GM12878 (cell line): Measurements from ENCODE around the gene POLE3. TPM values are rescaled to one million over a fixed set of nuclear protein-coding genes. Genes with fewer than 3 reads are reported as not detected.

Source experiments
- ATAC-seq: fragments of 200-7000 bp; cut with Tn5 transposase; 3 replicates; pipeline ENCODE4 v1.9.1; 2020; ENCODE audit warnings: mild to moderate bottlenecking, moderate library complexity
- BruUV-seq: library from RNA; stranded (reverse); fragments of 400-500 nt; replicated peaks from 2 replicates; lab custom pipeline; 2021; lab: Mats Ljungman, UMichigan
- CTCF ChIA-PET: fragments of 300-600 bp; sonication (Branson Sonifier 250); formaldehyde crosslinking; extraction: SDS; loops from one replicate; lab custom pipeline; 2021; ENCODE audit warnings: inconsistent platforms; lab: Yijun Ruan, JAX
- POLR2A ChIA-PET: fragments of 350-600 bp; formaldehyde crosslinking; extraction: SDS; loops from one replicate; lab custom pipeline; 2021; ENCODE audit warnings: inconsistent platforms; lab: Charles Lee
- RAD21 ChIA-PET: fragments of 300-600 bp; sonication (Branson Sonifier 250); formaldehyde crosslinking; loops from one replicate; lab custom pipeline; 2023; ENCODE audit warnings: antibody characterized with exemption; ENCODE audit not compliant: unreplicated experiment; lab: Charles Lee
- SMC1A ChIA-PET: fragments of 300-600 bp; sonication (Branson Sonifier 250); formaldehyde crosslinking; loops from one replicate; lab custom pipeline; 2023; ENCODE audit not compliant: unreplicated experiment, uncharacterized antibody; lab: Charles Lee
- DNase-seq: peaks from one replicate; pipeline ENCODE4 v3.0.0-alpha.2; 2011; ENCODE audit warnings: low read depth, low spot score
- FAIRE-seq: peaks from 3 replicates; lab custom pipeline; 2011; peaks lifted over from hg19 to GRCh38; lab: Jason Lieb, UNC
- H2AFZ ChIP-seq: 2 replicates; pipeline ENCODE4 v1.6.0; 2011; ENCODE audit warnings: low read depth, low read length, control low read depth; ENCODE audit not compliant: control insufficient read depth
- H3K27ac ChIP-seq: 2 replicates; pipeline ENCODE4 v1.5.1; 2011; ENCODE audit warnings: control low read depth; ENCODE audit not compliant: control insufficient read depth, insufficient read depth
- H3K27me3 ChIP-seq, 2 experiments: replicated peaks in 1 of 2; 2 replicates each; pipeline versions ENCODE4 v1.6.0 to v1.6.1; 2011; ENCODE audit warnings: low read length in 1 of 2; ENCODE audit not compliant: control insufficient read depth in 2 of 2, insufficient read depth in 2 of 2
- H3K36me3 ChIP-seq, 2 experiments: 2 replicates each; pipeline ENCODE4 v1.5.1; 2011; ENCODE audit warnings: low read length in 1 of 2; ENCODE audit not compliant: control insufficient read depth in 2 of 2, insufficient read depth in 2 of 2
- H3K4me1 ChIP-seq: 2 replicates; pipeline ENCODE4 v1.6.1; 2011; ENCODE audit warnings: mild to moderate bottlenecking, low read length, moderate library complexity, mixed read lengths; ENCODE audit not compliant: control insufficient read depth, insufficient read depth
- H3K4me2 ChIP-seq: 2 replicates; pipeline ENCODE4 v1.6.0; 2011; ENCODE audit warnings: control low read depth; ENCODE audit not compliant: control insufficient read depth, insufficient read depth
- H3K4me3 ChIP-seq: fragments of 200-600 bp; sonication (generic); 2 replicates; pipeline ENCODE4 v1.5.1; 2016
- H3K79me2 ChIP-seq: 2 replicates; pipeline ENCODE4 v1.6.0; 2011; ENCODE audit warnings: low read length; ENCODE audit not compliant: control insufficient read depth, insufficient read depth
- H3K9ac ChIP-seq: 2 replicates; pipeline ENCODE4 v1.8.0; 2011; ENCODE audit warnings: low read length, control low read depth, mixed read lengths; ENCODE audit not compliant: control insufficient read depth, insufficient read depth
- H3K9me3 ChIP-seq: replicated peaks from 3 replicates; pipeline ENCODE4 v1.5.1; 2011; ENCODE audit warnings: mild to moderate bottlenecking, low read length; ENCODE audit not compliant: control insufficient read depth, insufficient read depth
- H4K20me1 ChIP-seq: 2 replicates; pipeline ENCODE4 v1.6.0; 2011; ENCODE audit not compliant: control insufficient read depth, insufficient read depth
- CBFB ChIP-seq: IDR thresholded peaks from 2 replicates; pipeline ENCODE4 v1.6.1; 2016; ENCODE audit warnings: antibody characterized with exemption, low read depth
- CHD2 ChIP-seq: IDR thresholded peaks from 2 replicates; pipeline ENCODE4 v1.6.1; 2011; ENCODE audit warnings: low read depth, low read length, improper control_type of control experiment, borderline replicate concordance
- GABPA ChIP-seq: IDR thresholded peaks from 2 replicates; pipeline ENCODE4 v1.6.1; 2014; ENCODE audit warnings: antibody characterized with exemption, low read depth, mild to moderate bottlenecking, inconsistent platforms
- IRF3 ChIP-seq: fragments of 450-650 bp; IDR thresholded peaks from 2 replicates; pipeline ENCODE4 v1.6.1; 2014; ENCODE audit warnings: mild to moderate bottlenecking
- JUND ChIP-seq: IDR thresholded peaks from 2 replicates; pipeline ENCODE4 v1.6.1; 2012; ENCODE audit warnings: low read depth, mild to moderate bottlenecking, low read length, improper control_type of control experiment, moderate library complexity
- MEF2B ChIP-seq: fragments of 450-650 bp; IDR thresholded peaks from 2 replicates; pipeline ENCODE4 v1.6.1; 2018; ENCODE audit warnings: mild to moderate bottlenecking, moderate library complexity; ENCODE audit not compliant: partially characterized antibody, poor library complexity, severe bottlenecking
- MTA2 ChIP-seq: fragments of 450-650 bp; IDR thresholded peaks from 2 replicates; pipeline ENCODE4 v1.6.1; 2016; ENCODE audit warnings: low read depth, mild to moderate bottlenecking, moderate library complexity
- MTA3 ChIP-seq: IDR thresholded peaks from 2 replicates; pipeline ENCODE4 v1.6.1; 2012; ENCODE audit warnings: low read length, inconsistent platforms, borderline replicate concordance
- NFXL1 ChIP-seq: fragments of 450-650 bp; IDR thresholded peaks from 2 replicates; pipeline ENCODE4 v1.6.1; 2017; ENCODE audit warnings: antibody characterized with exemption, mild to moderate bottlenecking, borderline replicate concordance
- NFYA ChIP-seq: IDR thresholded peaks from 2 replicates; pipeline ENCODE4 v1.6.1; 2011; ENCODE audit warnings: low read depth, mild to moderate bottlenecking, low read length, improper control_type of control experiment, borderline replicate concordance
- NRF1 ChIP-seq: conservative IDR thresholded peaks from 2 replicates; pipeline ENCODE4 v1.6.1; 2011; ENCODE audit warnings: mild to moderate bottlenecking, low read depth, low read length, improper control_type of control experiment
- POLR2AphosphoS5 ChIP-seq: IDR thresholded peaks from 2 replicates; pipeline ENCODE4 v1.6.1; 2011; ENCODE audit warnings: mild to moderate bottlenecking, low read length, inconsistent platforms
- POU2F2 ChIP-seq: IDR thresholded peaks from 3 replicates; pipeline ENCODE4 v1.6.1; 2011; ENCODE audit warnings: low read depth, mild to moderate bottlenecking, low read length, borderline replicate concordance
- SPI1 ChIP-seq: IDR thresholded peaks from 2 replicates; pipeline ENCODE4 v1.6.1; 2011; ENCODE audit warnings: low read depth, mild to moderate bottlenecking, low read length, moderate library complexity, borderline replicate concordance; ENCODE audit not compliant: insufficient read depth
- SREBF1 ChIP-seq: IDR thresholded peaks from 2 replicates; pipeline ENCODE4 v1.6.1; 2012; ENCODE audit warnings: mild to moderate bottlenecking, low read length
- STAT1 ChIP-seq: fragments of 450-650 bp; conservative IDR thresholded peaks from 2 replicates; pipeline ENCODE4 v1.6.1; 2014; ENCODE audit warnings: antibody characterized with exemption, mild to moderate bottlenecking
- TCF7 ChIP-seq: IDR thresholded peaks from 2 replicates; pipeline ENCODE4 v1.6.1; 2014; ENCODE audit warnings: antibody characterized with exemption, borderline replicate concordance
- ZBED1 ChIP-seq: IDR thresholded peaks from 2 replicates; pipeline ENCODE4 v1.6.1; 2016; ENCODE audit warnings: borderline replicate concordance
- WGBS: methylation state at CpG from one replicate; pipeline ENCODE4 v1.1.6; 2016; ENCODE audit warnings: low lambda C conversion rate; ENCODE audit not compliant: insufficient replicate concordance, insufficient coverage; ENCODE audit errors: missing lambda C conversion rate; 5-methylcytosine and 5-hydroxymethylcytosine counted together
- in situ Hi-C: fragments of 300-500 bp; cut with MboI; formaldehyde crosslinking; loops from 9 replicates; pipeline ENCODE4 v1.14.3; 2018; ENCODE audit warnings: mixed read lengths
- intact Hi-C: fragments of 100-400 bp; cut with micrococcal nuclease; formaldehyde crosslinking; loops from one replicate; pipeline ENCODE4 v1.14.2; 2022; ENCODE audit not compliant: unreplicated experiment
- polyA plus RNA-seq, 11 experiments: library from polyadenylated mRNA; depleted of rRNA in 4 of 11; unstranded in 6 of 11; stranded (reverse) in 5 of 11; fragments of >200 nt; fragmentation: Nextera tagmentation in 4 of 11; fragmentation: Illumina TruSeq in 1 of 11; extraction: Ambion mirVana in 4 of 11; extraction: Trizol in 1 of 11; gene quantifications; 1 replicate in 1 of 11; 2 replicates in 10 of 11; pipeline versions ENCODE4 v1.2.1 to v1.2.3, GENCODE V29; 2011 to 2016; ENCODE audit warnings: inconsistent platforms in 2 of 11, missing spikeins in 2 of 11, low read depth in 1 of 11
- total RNA-seq, 4 experiments: library from RNA; depleted of rRNA in 3 of 4; stranded (reverse); fragments of >200 nt in 3 of 4; fragmentation: Illumina TruSeq in 1 of 4; extraction: Trizol in 1 of 4; gene quantifications; 2 replicates each; pipeline versions ENCODE4 v1.2.1 to v1.2.3, GENCODE V29; 2013 to 2021

POLE3 gene
- total and polyA plus RNA-seq, 10 of the 15 experiments (the other 5 are each of a cell fraction or from before 2014, with no cell fraction given) = 40.8 to 116 (median 80.2) TPM

- no peak for TF ChIP-seq JUND
These were observed 41.3 kb downstream of the POLE3 start (continued) for GRCh38 chr9:113368982-113369854.

GRCh38 chr9:113368348-113368981 is 42.0 kb downstream of the POLE3 start:
- Histone ChIP-seq H4K20me1 (no peaks in the 10 kb centered on the region), H2AFZ (no peak overlapping the region), H3K4me2 (no peak overlapping the region), H3K79me2 (no peaks in the 10 kb centered on the region), H3K36me3 (peaks cover 0 to 2% of the 10 kb centered on the region in 2 experiments; a peak in 2 of 4 replicates), H3K27ac (no peak overlapping the region), H3K4me3 (no peak overlapping the region), H3K27me3 (no peaks in the 10 kb centered on the region)
- intact Hi-C loops = no loop called here
- 47% methylated on average over 5 of the region's 5 CpGs for WGBS
- CTCF ChIA-PET = interaction anchor here (0.6 kb wide), 1 partner anchor 74 kb away, joined by 4 read pairs; no protein-coding TSS in a partner anchor
- POLR2A ChIA-PET = interaction anchor here (1.0 kb wide), 1 partner anchor 37 kb away, joined by 3 read pairs; no protein-coding TSS in a partner anchor
- DNase-seq = no peak
- FAIRE-seq = no peak
- RAD21 ChIA-PET = no interaction called here
- SMC1A ChIA-PET = no interaction called here
- TF ChIP-seq POLR2AphosphoS5 (no peak), GABPA (no peak), MTA3 (no peak), MTA2 (no peak), MEF2B (no peak), SPI1 (no peak), POU2F2 (no peak), CHD2 (no peak), NFYA (no peak), STAT1 (no peak), NFXL1 (no peak), SREBF1 (no peak), ZBED1 (no peak), TCF7 (no peak), CBFB (no peak), NRF1 (no peak), IRF3 (no peak)
- TF ChIP-seq, all 136 proteins: peak for 0
- BruUV-seq = no TSS peak
- Histone ChIP-seq H3K9me3 (no peaks in the 10 kb centered on the region), H3K4me1 (peaks cover 9% of the 10 kb centered on the region), H3K9ac (no peak overlapping the region)
- in situ Hi-C loops = no loop called here
- no peak for ATAC-seq
